Measurements from ENCODE around the gene OMP. TPM values are rescaled to one million over a fixed set of nuclear protein-coding genes. Genes with fewer than 3 reads are reported as not detected.
A peak's percentile ranks its signal among the peaks of the same experiment; 100 is the strongest.

Gene OMP
- total RNA-seq, 1 donor from 2014 or later, result not detected

- no peak for TF ChIP-seq CTCF (IDR thresholded peaks at IDR 0.05; ENCODE audit: borderline replicate concordance)
- Histone ChIP-seq H3K27me3 (ENCODE audit: low read depth) (no peaks in the 10 kb centered on the region), H3K4me3 (no peak overlapping the region), H3K9me3 (replicated peaks) (no peaks in the 10 kb centered on the region), H3K36me3 (no peaks in the 10 kb centered on the region), H3K4me1 (no peaks in the 10 kb centered on the region), H3K27ac (replicated peaks) (peak overlapping the region; percentile 16)
- intact Hi-C loops (cut with micrococcal nuclease), result no loop called here
- peak; percentile 46 for DNase-seq
These were observed 16.9 kb downstream of the OMP start for GRCh38 chr11:77119531-77119936.

- no peaks in the 10 kb centered on the region for H3K36me3 ChIP-seq
These were observed 17.9 kb downstream of the OMP start for GRCh38 chr11:77120571-77120970.

GRCh38 chr11:77121096-77121640, 18.5 kb downstream of the OMP start:
- Histone ChIP-seq H3K27me3 (ENCODE audit: low read depth) (peaks cover 5% of the 10 kb centered on the region), H3K9me3 (replicated peaks) (no peaks in the 10 kb centered on the region), H3K4me1 (no peaks in the 10 kb centered on the region), H3K4me3 (no peak overlapping the region), H3K27ac (replicated peaks) (no peak overlapping the region), H3K36me3 (no peaks in the 10 kb centered on the region)
- TF ChIP-seq CTCF (IDR thresholded peaks at IDR 0.05; ENCODE audit: borderline replicate concordance), result no peak
- no peak for DNase-seq
- intact Hi-C loops (cut with micrococcal nuclease), result no loop called here

More at GRCh38 chr11:77120571-77120970, 17.9 kb downstream of the OMP start:
- DNase-seq, result no peak
- no peaks in the 10 kb centered on the region for H3K27me3 ChIP-seq (ENCODE audit: low read depth)
- no peak for TF ChIP-seq CTCF (IDR thresholded peaks at IDR 0.05; ENCODE audit: borderline replicate concordance)
- intact Hi-C loops (cut with micrococcal nuclease), result no loop called here
- no peaks in the 10 kb centered on the region for H3K9me3 ChIP-seq (replicated peaks)
- no peaks in the 10 kb centered on the region for H3K4me1 ChIP-seq
- H3K4me3 ChIP-seq, result no peak overlapping the region
- no peak overlapping the region for H3K27ac ChIP-seq (replicated peaks)

GRCh38 chr11:77121876-77122575, 19.4 kb downstream of the OMP start:
- H3K9me3 ChIP-seq (replicated peaks), result no peaks in the 10 kb centered on the region
- H3K4me3 ChIP-seq, result no peak overlapping the region
- no peak for DNase-seq
- no peak overlapping the region for H3K27ac ChIP-seq (replicated peaks)
- H3K27me3 ChIP-seq (ENCODE audit: low read depth), result peaks cover 13% of the 10 kb centered on the region
- intact Hi-C loops (cut with micrococcal nuclease), result no loop called here
- no peaks in the 10 kb centered on the region for H3K36me3 ChIP-seq
- TF ChIP-seq CTCF (IDR thresholded peaks at IDR 0.05; ENCODE audit: borderline replicate concordance), result no peak
- peaks cover 4% of the 10 kb centered on the region for H3K4me1 ChIP-seq

GRCh38 chr11:77122576-77123212, 20.1 kb downstream of the OMP start:
- Histone ChIP-seq H3K36me3 (no peaks in the 10 kb centered on the region), H3K27me3 (ENCODE audit: low read depth) (peaks cover 13% of the 10 kb centered on the region), H3K9me3 (replicated peaks) (no peaks in the 10 kb centered on the region), H3K4me1 (peaks cover 11% of the 10 kb centered on the region), H3K27ac (replicated peaks) (no peak overlapping the region), H3K4me3 (no peak overlapping the region)
- DNase-seq, result no peak
- intact Hi-C loops (cut with micrococcal nuclease), result no loop called here
- no peak for TF ChIP-seq CTCF (IDR thresholded peaks at IDR 0.05; ENCODE audit: borderline replicate concordance)
